A549 treated with Mapracorat at 1 μM for 4 hours (cell line): ENCODE measurements around the gene UBAP2L. TPM values are rescaled to one million over a fixed set of nuclear protein-coding genes. Genes with fewer than 3 reads are reported as not detected.

Experiments
- total RNA-seq: library from RNA; stranded (reverse); fragments of 200-300 nt; extraction: Qiagen RNA extraction; gene quantifications from 5 replicates; pipeline ENCODE4 v1.2.3, GENCODE V29; 2022

UBAP2L gene
- 98.8 to 108 TPM (median 101 TPM) in 5 replicates for total RNA-seq

GRCh38 chr1:154220071-154220969, at the start of gene UBAP2L:
UBAP2L (plus strand) TSS chr1:154220955; CDS start chr1:154225124, 4,169 bp downstream.

DNA sequence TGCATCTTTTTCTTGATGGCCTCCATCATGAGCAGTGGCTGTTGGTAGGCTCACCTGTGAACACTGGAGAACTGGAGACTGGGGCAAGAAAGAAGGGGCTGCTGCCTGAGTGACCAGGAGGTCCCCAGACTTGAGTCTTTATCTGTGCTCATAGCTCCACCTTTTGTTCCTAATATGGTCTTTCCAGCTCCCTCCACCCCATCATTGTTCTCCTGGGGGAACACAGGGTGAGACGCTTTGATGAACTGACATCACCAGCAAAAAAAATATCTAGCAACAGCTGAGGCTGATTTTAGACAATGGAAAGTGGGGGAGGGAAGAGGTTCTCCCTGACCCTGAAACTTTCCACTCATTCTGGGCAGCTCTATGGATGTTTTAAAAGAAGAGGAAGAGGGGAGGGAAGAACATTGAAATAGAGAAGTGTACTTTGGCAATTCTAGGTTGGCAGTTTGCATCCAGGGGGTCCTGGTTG, 28.7 kb upstream of the UBAP2L start, which contains the start of gene TPM3:
TPM3 (minus strand) TSS at position 111 of the 472 bp plus-strand sequence; CDS start at position 29, 82 bp downstream.

GRCh38 chr1:154206196-154206595, 14.6 kb upstream of the UBAP2L start, which contains the start of gene CFAP141:
CFAP141 (minus strand) TSS chr1:154206333; CDS start chr1:154206307, 26 bp downstream.

GRCh38 chr1:154272217-154272998, 51.7 kb downstream of the UBAP2L start, which contains the start of gene HAX1:
HAX1 (plus strand) TSS chr1:154272629; CDS start chr1:154272724, 95 bp downstream.

Other genes with a start within 250 kb of the UBAP2L start
- 107 to 160 TPM (median 148 TPM) in 5 replicates for gene JTB, start 243.3 kb upstream of the UBAP2L start, total RNA-seq
- gene RAB13, start 234.6 kb upstream of the UBAP2L start, total RNA-seq = 129 to 156 TPM (median 135 TPM) in 5 replicates
- 4,081 to 8,275 TPM (median 4,317 TPM) in 5 replicates for gene RPS27, start 230.2 kb upstream of the UBAP2L start, total RNA-seq
- gene NUP210L, start 65.9 kb upstream of the UBAP2L start, total RNA-seq = not detected in 5 replicates
- gene TPM3, start 28.9 kb upstream of the UBAP2L start, total RNA-seq = 457 to 636 TPM (median 497 TPM) in 5 replicates
- gene CFAP141, start 14.6 kb upstream of the UBAP2L start, total RNA-seq = not detected in 5 replicates
- 83.0 to 101 TPM (median 95.0 TPM) in 5 replicates for gene HAX1, start 51.7 kb downstream of the UBAP2L start, total RNA-seq
- gene AQP10, start 100.1 kb downstream of the UBAP2L start, total RNA-seq = not detected in 5 replicates
- 27.1 to 41.8 TPM (median 38.1 TPM) in 5 replicates for gene ATP8B2, start 104.6 kb downstream of the UBAP2L start, total RNA-seq
- 22.0 to 30.9 TPM (median 27.2 TPM) in 5 replicates for gene IL6R, start 184.4 kb downstream of the UBAP2L start, total RNA-seq